Activated naive CD4-positive, alpha-beta T cell treated with anti-CD3 and anti-CD28 coated beads, Interleukin-2, amount 10 ng/mL, durations not matched to agents 7 days and 5 days (primary cell): ENCODE measurements around the gene HOXC11.

Experiments
- CTCF ChIA-PET: fragments of 350-600 bp; sonication (Branson Sonifier 250); formaldehyde crosslinking; loops from one replicate; lab custom pipeline; 2021; ENCODE audit warnings: antibody characterized with exemption; lab: Charles Lee
- DNase-seq: peaks from one replicate; pipeline ENCODE4 v3.0.0-alpha.2; 2020
- H3K27ac Mint-ChIP-seq: one replicate; pipeline ENCODE4 v1.8.0; 2021; ENCODE audit warnings: mild to moderate bottlenecking, moderate library complexity, mixed read lengths
- H3K27me3 Mint-ChIP-seq: one replicate; pipeline ENCODE4 v1.8.0; 2021; ENCODE audit warnings: mild to moderate bottlenecking, mixed read lengths
- H3K36me3 Mint-ChIP-seq: one replicate; pipeline ENCODE4 v1.8.0; 2021; ENCODE audit warnings: mixed read lengths
- H3K4me1 Mint-ChIP-seq: one replicate; pipeline ENCODE4 v1.8.0; 2021; ENCODE audit warnings: mixed read lengths
- H3K4me3 Mint-ChIP-seq: one replicate; pipeline ENCODE4 v1.8.0; 2021; ENCODE audit warnings: mild to moderate bottlenecking, moderate library complexity, mixed read lengths
- H3K9me3 Mint-ChIP-seq: one replicate; pipeline ENCODE4 v1.8.0; 2021; ENCODE audit warnings: mixed read lengths

The HOXC11 gene

DNA sequence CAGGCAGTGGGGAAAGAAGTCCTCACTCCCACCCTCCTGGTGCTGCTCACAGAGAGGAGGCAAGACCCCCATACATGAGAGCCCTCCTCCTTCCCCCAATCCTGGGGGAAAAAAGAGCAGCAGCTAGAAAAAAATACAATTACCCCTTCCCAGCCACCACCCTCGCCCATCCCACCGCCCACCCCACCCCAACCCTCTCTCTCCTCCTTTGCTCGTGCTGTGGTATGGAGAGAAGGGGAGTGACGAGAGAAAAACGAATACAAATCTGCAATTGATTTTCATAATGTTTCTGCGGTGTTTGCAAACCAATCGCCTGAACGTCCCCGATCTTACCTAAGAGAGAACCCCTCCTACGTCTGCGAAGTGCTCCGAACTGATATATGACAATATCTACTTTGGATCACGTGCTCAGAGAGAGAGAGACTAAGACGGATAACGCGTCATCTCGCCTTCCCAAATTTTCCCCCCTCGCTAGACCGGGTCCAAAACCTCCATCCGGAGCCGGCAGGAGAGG lies at the start of gene HOXC11:
Gene HOXC11 (plus strand): TSS at position 405 of the 514 bp plus-strand sequence. CDS start 116 bp downstream, outside the sequence.
- peaks cover 2% of the 10 kb centered on the region for H3K9me3 Mint-ChIP-seq
- CTCF ChIA-PET: no interaction called here
- H3K4me3 Mint-ChIP-seq: peak within 1 kb of the TSS; percentile 53
- DNase-seq: no peak
- H3K36me3 Mint-ChIP-seq: peaks cover 11% of the 10 kb centered on the region
- peaks cover 21% of the 10 kb centered on the region for H3K4me1 Mint-ChIP-seq
- H3K27ac Mint-ChIP-seq: peak within 1 kb of the TSS; percentile 83
- peaks cover 100% of the 10 kb centered on the region for H3K27me3 Mint-ChIP-seq

DNA sequence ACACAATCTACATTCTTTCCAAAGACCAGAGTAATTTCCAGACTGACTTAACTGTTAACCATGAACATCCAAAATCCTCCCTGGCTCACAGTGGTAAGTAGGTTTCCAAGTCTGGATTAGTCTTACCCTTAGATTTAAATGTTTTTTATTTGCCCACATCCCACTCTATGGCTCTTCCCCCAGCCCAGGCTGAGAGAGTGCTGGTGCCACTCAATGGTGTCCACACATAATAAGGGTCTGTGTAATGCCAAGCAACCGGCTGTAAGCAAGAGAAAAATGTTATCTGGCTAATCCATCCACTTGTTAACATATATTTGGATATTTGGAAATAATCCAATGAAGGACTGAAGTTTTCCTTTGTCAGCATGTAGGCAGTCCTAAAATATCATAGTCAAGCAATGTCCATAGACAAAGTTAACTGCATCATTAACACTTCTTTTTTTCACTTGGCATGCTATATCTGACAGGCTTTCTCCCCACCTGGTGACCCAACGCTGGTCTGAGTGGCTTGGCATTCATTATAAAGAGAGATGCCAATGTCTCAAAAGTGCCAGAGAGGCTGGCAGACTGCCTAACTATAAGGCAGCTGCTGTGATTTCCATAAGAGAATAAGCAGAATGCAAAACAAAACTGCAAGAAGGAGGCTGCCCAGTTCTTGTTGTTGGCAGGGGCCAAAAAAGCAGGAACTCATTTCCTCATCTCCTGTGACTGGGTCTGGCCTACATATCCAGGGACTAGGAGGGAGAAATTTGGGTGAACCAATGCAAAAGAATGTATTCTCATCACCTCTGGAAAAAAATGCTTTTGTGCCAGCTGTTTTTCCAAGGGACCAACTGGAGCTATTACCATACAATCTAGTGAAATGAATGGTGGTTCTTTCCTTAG lies 48.2 kb upstream of the HOXC11 start:
- CTCF ChIA-PET: no interaction called here
- Mint-ChIP-seq H3K4me3 (no peak overlapping the region), H3K9me3 (no peaks in the 10 kb centered on the region), H3K4me1 (no peaks in the 10 kb centered on the region), H3K27ac (no peak overlapping the region), H3K36me3 (peaks cover 3% of the 10 kb centered on the region), H3K27me3 (peaks cover 82% of the 10 kb centered on the region)
- DNase-seq: no peak

DNA sequence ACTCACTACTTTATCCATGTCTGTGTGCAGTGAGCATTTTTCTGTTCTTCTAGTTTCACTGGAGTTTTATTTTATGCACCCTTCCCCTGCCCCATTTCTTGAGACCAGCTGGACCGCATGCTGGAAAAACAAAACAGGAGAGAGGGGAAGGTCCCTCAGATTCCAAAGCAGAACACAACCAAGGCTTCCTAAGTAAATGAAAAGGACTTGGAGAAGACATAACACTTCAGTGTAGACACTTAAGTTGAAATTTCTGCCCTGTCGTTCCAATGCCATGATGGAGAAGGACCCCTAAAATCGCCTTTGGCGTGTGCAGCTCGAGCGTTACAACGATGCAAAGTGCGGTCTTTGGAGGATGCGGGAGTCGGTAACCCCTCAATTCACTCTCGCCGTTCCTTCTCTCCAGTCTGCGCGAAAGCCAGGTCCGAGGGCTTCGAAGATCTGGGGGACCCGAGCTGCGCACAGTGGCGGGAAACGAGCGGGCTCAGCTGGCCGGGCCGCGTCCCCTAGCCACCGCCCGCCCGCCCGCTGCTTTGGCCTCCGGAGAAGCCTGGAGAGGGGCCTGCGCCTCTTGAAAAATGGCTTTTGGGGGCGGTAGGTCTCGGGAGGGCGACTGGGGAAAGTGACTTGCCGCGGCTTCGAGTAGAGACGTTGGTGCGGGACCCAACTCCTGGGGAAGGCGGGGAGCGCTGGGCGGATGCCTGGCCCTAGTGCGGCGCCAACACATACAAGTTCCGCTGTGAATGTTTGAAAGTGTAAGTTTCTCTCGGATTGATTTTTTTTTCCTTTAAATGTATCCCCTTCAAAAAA lies 45.5 kb upstream of the HOXC11 start:
- Mint-ChIP-seq H3K36me3 (peaks cover 3% of the 10 kb centered on the region), H3K27me3 (peaks cover 94% of the 10 kb centered on the region), H3K4me3 (no peak overlapping the region), H3K27ac (peak overlapping the region; percentile 20), H3K4me1 (no peaks in the 10 kb centered on the region), H3K9me3 (no peaks in the 10 kb centered on the region)
- no peak for DNase-seq
- CTCF ChIA-PET: no interaction called here

DNA sequence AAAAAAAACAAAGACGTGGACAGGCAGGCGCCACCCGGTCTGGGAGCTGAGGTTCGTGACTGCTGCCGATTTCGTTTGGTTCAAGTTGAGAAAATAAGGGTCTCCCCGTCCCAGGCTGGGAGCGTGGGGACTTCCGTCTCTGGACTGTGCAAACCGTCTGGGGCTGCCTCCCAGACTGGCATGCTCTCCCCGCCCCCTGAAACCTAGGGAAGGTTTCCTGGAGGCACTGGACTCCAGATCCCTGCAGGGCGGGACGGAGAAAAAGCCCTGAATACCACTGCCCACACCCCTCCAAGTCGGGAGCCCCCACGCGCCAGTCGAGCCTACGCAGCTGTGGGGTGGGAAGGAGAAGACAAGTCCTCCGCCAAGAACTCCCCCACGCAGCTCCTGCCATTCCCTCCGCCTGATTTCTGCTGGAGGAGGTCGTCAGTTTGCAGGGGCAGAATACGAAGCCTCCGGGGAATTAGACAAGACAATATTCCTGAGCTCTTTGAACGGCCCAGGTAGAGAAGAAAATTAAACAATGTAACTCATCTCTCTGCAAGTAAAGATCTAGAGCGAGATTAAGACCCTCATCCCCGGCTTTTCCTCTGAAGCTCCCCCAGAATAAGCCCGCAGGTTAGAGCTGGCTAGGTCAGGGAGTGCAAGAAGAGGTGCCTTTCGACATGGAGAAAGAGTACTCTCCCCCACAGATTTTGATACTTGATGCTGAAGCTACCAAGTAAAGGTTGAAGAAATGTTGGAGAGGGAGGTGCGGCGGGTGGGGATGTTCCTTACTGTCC lies 44.7 kb upstream of the HOXC11 start:
- Mint-ChIP-seq H3K4me3 (no peak overlapping the region), H3K4me1 (no peaks in the 10 kb centered on the region), H3K27ac (no peak overlapping the region), H3K27me3 (peaks cover 98% of the 10 kb centered on the region), H3K9me3 (no peaks in the 10 kb centered on the region), H3K36me3 (peaks cover 3% of the 10 kb centered on the region)
- CTCF ChIA-PET: no interaction called here
- no peak for DNase-seq

DNA sequence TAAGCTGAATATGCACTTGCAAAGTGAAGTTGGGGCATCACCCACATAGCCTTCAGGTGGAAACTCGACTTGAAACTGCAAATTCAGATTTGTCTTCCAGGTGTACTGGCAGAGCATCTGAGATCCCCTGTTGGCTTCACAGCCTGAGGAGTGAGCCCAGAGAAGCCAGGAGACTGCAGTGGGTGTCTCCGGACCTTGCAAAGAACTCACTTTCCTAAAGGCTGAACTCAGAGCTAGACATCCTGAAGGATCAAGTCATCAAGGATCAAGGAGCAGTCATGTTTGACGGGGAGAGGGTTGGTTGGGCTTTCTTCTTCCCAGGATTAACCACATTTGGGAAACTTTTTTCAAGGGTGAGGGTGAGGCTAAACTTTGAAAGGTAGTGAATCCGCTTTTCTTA lies 43.4 kb upstream of the HOXC11 start:
- peaks cover 3% of the 10 kb centered on the region for H3K36me3 Mint-ChIP-seq
- no peak overlapping the region for H3K27ac Mint-ChIP-seq
- CTCF ChIA-PET: no interaction called here
- H3K27me3 Mint-ChIP-seq: peaks cover 98% of the 10 kb centered on the region
- no peaks in the 10 kb centered on the region for H3K9me3 Mint-ChIP-seq
- no peak overlapping the region for H3K4me3 Mint-ChIP-seq
- H3K4me1 Mint-ChIP-seq: no peaks in the 10 kb centered on the region
- DNase-seq: no peak

DNA sequence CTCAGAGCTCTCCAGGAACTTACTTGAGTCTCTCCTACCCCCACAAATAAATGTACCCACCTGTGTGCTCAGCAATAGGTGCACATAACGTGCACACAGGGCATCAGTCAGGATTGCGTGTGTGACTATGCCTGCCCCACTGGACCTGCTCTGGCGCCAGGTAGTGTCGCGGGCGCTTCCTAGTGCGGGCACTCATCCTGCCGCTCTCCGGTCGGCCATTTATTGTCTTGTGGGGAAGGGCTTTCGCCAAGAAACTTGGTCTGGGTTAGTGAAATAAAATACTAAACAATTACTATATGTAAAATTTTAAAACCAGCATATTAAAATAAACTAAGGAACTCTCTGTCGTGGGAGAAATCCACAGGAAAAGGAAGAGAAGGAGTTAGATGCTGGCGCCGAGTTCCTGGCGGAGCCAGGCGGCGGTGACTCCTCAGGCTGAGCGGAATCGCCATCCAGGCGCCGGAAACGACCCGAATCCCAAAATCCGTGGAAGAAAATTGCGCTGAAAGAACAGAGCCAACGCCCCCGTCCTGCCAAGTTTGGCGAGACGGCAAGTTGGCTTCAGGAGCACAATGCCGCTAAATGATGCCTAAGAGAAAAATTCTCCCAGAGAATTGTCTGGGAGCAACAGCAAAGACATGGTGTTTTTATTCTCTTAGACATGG lies 42.2 kb upstream of the HOXC11 start:
- no peaks in the 10 kb centered on the region for H3K9me3 Mint-ChIP-seq
- DNase-seq: no peak
- H3K27ac Mint-ChIP-seq: no peak overlapping the region
- CTCF ChIA-PET: no interaction called here
- peaks cover 3% of the 10 kb centered on the region for H3K36me3 Mint-ChIP-seq
- no peaks in the 10 kb centered on the region for H3K4me1 Mint-ChIP-seq
- peaks cover 98% of the 10 kb centered on the region for H3K27me3 Mint-ChIP-seq
- H3K4me3 Mint-ChIP-seq: no peak overlapping the region

DNA sequence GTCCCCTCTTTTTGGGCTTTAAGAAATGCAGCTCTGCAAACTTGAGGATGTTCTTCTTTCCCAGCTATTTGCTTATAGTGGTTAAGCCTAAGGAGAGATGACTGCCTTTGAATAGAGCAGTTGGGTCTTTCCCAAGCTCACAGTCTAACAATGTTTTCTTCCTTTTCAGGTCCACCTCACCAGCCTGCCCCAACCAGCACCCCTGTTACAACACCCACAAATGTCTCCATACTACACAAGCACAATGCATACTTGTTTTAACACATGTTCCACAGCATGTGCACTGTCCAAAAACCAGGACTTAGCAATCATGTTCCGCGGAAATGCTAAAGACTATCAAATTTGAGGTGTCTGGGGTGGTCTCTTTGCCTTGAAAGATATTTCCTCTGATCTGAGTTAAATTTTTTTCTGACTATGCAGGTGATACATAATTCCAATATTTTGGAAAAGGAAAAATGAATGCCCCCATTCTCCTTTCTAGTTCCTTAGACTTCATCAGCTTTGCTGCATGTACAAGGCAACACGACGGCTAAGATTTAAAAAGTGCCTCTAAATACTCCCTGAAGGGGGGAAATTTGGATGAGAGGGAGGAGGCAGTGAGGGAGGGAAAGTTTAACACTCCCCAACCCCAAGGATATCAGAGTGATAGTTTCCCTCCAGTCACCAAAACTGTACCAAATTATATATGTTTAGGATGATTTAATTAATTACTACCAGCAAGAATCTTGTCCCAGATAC lies 40.9 kb upstream of the HOXC11 start:
- Mint-ChIP-seq H3K9me3 (no peaks in the 10 kb centered on the region), H3K4me3 (no peak overlapping the region), H3K27ac (no peak overlapping the region), H3K4me1 (no peaks in the 10 kb centered on the region), H3K36me3 (peaks cover 3% of the 10 kb centered on the region), H3K27me3 (peaks cover 98% of the 10 kb centered on the region)
- CTCF ChIA-PET: interaction anchor here (0.6 to 0.8 kb wide), 2 partner anchors 175 to 269 kb away, joined by 3 to 4 read pairs; no protein-coding TSS in a partner anchor
- DNase-seq: no peak

DNA sequence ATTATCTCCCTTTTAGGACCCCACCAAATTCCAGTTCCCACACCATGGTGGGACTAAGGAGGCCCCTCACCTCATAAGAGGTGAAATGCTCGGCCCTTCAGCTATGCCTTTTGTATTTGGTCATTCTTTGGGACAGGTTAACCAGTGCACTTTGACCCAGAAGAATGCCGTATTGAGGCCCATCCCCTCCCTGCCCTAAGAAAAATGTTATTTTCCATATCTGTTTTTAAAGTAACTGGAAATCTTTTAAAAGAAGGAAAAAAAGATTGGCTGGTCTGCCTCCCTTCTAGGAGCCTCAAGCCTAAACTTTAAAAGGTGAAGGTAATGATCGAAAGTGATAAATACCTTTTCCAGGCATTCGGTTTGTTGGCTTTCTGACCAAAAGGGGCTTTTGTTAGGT lies 40.0 kb upstream of the HOXC11 start:
- H3K27ac Mint-ChIP-seq: no peak overlapping the region
- CTCF ChIA-PET: interaction anchor here (0.6 to 0.8 kb wide), 2 partner anchors 268 to 647 kb away, joined by 3 to 4 read pairs; no protein-coding TSS in a partner anchor
- no peaks in the 10 kb centered on the region for H3K9me3 Mint-ChIP-seq
- no peak overlapping the region for H3K4me3 Mint-ChIP-seq
- peaks cover 98% of the 10 kb centered on the region for H3K27me3 Mint-ChIP-seq
- H3K36me3 Mint-ChIP-seq: peaks cover 3% of the 10 kb centered on the region
- no peaks in the 10 kb centered on the region for H3K4me1 Mint-ChIP-seq
- DNase-seq: no peak

DNA sequence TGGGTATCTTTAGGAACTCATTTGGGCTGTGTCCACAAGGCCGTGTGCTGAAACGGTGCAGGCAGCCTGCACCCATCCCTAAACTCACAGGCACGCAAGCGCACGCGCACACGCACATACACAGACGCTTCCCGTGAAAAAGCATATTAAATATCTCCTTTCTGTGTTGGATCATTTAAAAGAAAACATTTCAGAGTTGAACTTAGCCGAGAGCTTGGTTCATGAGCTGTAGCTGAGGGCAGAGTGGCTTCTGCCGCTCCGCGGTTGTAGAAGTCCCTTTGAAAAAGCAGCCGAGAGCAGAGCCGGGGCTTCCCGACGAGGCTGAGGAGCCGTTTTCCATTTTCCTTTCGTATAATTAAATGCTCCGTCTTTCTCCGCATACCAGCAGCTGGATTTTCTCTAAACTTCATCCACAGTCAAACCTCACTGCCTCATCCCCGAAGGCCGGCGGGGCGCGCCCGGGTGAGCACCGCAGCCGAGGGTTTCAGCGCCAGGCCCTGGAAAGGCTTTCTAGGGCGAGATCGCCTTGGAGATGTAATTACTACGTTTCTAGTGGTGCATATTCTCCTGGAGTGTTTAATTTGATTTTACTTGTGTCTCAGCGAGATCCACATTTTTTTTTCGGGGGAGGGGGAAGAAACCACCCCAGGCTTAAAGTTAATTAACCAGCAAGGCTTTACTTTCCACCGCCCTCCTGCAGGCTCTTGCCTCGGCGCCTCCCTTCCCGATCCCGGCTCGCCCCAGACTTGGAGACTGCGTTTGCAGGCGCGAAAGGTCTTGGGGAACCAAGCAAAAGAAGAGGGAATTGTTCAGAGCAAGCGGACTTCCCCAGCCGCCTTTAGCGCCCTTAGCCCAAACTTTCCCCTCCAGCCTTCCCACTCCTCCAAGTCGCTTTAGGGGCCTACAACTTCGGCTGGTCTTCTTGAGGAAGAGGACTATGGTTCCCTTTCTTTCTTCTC lies 37.3 kb upstream of the HOXC11 start:
- Mint-ChIP-seq H3K9me3 (no peaks in the 10 kb centered on the region), H3K27me3 (peaks cover 98% of the 10 kb centered on the region), H3K27ac (peak overlapping the region; percentile 73), H3K4me1 (no peaks in the 10 kb centered on the region), H3K36me3 (peaks cover 1% of the 10 kb centered on the region), H3K4me3 (no peak overlapping the region)
- DNase-seq: no peak
- CTCF ChIA-PET: no interaction called here

DNA sequence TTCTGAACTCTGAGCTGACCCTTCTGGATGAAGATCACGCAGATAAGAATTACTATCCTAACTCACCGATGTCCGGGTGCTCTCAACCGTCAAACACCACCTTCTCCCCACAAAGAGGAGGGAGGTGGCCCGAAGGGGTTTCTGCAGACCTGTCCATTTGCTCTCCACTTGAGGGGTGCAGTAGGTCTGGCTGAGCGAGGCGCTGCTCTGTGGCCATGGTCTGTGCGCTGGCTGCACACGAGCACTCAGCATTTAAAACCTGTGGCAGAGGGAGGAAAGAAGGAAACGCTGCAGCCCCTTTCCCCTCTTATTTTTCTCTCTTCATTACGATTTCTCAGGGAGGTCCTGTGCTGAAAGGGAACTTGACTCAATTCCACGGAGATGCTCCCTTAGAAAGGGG lies 35.8 kb upstream of the HOXC11 start:
- Mint-ChIP-seq H3K27me3 (peaks cover 100% of the 10 kb centered on the region), H3K36me3 (peaks cover 1% of the 10 kb centered on the region), H3K4me1 (no peaks in the 10 kb centered on the region), H3K4me3 (no peak overlapping the region), H3K9me3 (no peaks in the 10 kb centered on the region), H3K27ac (no peak overlapping the region)
- DNase-seq: no peak
- CTCF ChIA-PET: no interaction called here

DNA sequence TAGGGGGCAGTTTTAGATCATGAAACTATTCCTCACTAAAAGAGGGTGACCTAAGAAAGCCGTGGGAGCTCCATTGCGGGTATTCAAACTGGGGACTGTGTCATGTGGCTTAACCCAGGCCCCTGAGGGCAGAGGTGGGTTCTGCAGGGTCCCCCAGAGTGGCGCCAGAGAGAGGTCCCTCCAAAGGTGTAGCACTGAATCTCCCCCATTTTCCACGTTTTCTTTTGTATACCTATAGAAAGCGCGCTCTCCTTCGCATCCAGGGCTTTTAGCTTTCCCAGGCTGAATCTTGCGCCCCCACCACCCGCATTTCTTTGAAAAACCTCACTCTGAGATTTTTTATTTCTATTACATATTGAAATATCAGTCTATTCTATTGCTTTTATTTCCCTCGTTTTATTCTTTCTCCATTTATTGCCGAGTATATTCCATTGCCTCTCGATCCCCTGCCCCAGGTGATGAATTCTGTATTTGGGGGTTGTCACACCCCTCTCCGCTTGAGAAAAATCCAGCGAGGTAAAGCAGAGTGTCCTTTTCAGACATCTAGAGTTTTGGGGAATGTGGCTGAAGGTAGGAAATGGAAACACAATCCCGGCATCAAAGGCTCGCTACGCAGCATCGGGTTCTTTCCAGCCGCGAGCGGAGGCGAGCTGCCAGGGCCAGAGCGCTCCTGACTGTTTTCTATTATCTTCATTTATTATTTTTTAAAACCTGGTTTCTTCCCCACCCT lies 35.2 kb upstream of the HOXC11 start:
- H3K4me1 Mint-ChIP-seq: no peaks in the 10 kb centered on the region
- no peak overlapping the region for H3K4me3 Mint-ChIP-seq
- peaks cover 100% of the 10 kb centered on the region for H3K27me3 Mint-ChIP-seq
- peak overlapping the region; percentile 50 for H3K27ac Mint-ChIP-seq
- no peak for DNase-seq
- CTCF ChIA-PET: interaction anchor here (1.5 kb wide), 1 partner anchor 17 kb away, joined by 3 read pairs; the partner anchor contains the start of gene HOXC12
- H3K36me3 Mint-ChIP-seq: peaks cover 1% of the 10 kb centered on the region
- no peaks in the 10 kb centered on the region for H3K9me3 Mint-ChIP-seq
